Measurements from ENCODE around the gene IL17RE. TPM values are rescaled to one million over a fixed set of nuclear protein-coding genes. Genes with fewer than 3 reads are reported as not detected.

The IL17RE gene
- total and polyA plus RNA-seq, 2 of the 13 experiments (the other 11 are each of a cell fraction or from before 2014, with no cell fraction given), result 14.5 to 24.1 TPM

DNA sequence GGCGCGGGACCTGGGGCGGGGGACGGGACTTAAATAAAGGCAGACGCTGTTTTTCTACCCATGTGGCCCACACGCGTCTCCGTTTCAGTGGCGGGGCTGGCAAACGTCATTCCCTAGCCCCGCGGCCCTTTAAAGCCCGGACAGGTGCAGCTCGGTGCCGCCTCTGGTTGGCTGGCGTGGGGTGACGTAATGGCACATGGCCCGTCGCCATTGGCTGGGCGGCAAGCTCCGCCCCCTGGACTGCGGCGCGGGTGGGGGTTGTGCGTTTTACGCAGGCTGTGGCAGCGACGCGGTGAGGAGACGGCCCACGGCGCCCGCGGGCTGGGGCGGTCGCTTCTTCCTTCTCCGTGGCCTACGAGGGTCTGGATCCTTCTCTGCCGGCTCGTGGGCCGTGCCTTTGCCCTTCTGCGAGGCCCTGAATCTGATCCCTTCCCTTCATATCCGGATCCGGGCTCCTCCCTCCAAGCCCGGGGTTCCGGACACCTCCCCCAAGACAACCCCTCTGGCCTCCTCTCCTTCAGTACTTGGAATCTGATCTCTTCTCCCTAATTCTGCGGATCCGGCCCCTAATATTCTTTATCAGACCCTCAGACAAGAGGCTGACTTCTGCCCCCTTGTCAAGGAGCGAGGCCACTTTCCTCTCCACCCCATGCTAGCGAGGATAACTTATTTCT is 31.1 kb downstream of the IL17RE start, which contains the start of gene CRELD1 (continued):
- TF ChIP-seq, protein P1, sequence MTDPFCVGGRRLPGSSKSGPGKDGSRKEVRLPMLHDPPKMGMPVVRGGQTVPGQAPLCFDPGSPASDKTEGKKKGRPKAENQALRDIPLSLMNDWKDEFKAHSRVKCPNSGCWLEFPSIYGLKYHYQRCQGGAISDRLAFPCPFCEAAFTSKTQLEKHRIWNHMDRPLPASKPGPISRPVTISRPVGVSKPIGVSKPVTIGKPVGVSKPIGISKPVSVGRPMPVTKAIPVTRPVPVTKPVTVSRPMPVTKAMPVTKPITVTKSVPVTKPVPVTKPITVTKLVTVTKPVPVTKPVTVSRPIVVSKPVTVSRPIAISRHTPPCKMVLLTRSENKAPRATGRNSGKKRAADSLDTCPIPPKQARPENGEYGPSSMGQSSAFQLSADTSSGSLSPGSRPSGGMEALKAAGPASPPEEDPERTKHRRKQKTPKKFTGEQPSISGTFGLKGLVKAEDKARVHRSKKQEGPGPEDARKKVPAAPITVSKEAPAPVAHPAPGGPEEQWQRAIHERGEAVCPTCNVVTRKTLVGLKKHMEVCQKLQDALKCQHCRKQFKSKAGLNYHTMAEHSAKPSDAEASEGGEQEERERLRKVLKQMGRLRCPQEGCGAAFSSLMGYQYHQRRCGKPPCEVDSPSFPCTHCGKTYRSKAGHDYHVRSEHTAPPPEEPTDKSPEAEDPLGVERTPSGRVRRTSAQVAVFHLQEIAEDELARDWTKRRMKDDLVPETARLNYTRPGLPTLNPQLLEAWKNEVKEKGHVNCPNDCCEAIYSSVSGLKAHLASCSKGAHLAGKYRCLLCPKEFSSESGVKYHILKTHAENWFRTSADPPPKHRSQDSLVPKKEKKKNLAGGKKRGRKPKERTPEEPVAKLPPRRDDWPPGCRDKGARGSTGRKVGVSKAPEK (CRISPR knock-in tag; IDR thresholded peaks at IDR 0.05; ENCODE audit: borderline replicate concordance), result no peak
- no peak for TF ChIP-seq CBX1 (IDR thresholded peaks at IDR 0.05; ENCODE audit: low read depth)
- no peak for TF ChIP-seq ZBTB1 (CRISPR knock-in tag; IDR thresholded peaks at IDR 0.05; ENCODE audit: borderline replicate concordance)
- TF ChIP-seq RFXAP (CRISPR knock-in tag; IDR thresholded peaks at IDR 0.05; ENCODE audit: borderline replicate concordance), result peak; percentile 89; the same call in 1 of the 2 replicates
- peak; percentile 22 for TF ChIP-seq TBL1XR1 (IDR thresholded peaks at IDR 0.05; ENCODE audit: borderline replicate concordance, low read length, partially characterized antibody)
- TF ChIP-seq ZMYM3 (CRISPR knock-in tag; IDR thresholded peaks at IDR 0.05), result no peak
- TF ChIP-seq CREM (IDR thresholded peaks at IDR 0.05), result peak; percentile 80
- 0 out of 2 replicates have a peak, but pooled peaks have one; percentile 15 for TF ChIP-seq CREM (CRISPR knock-in tag; IDR thresholded peaks at IDR 0.05)
- TF ChIP-seq, protein P2, sequence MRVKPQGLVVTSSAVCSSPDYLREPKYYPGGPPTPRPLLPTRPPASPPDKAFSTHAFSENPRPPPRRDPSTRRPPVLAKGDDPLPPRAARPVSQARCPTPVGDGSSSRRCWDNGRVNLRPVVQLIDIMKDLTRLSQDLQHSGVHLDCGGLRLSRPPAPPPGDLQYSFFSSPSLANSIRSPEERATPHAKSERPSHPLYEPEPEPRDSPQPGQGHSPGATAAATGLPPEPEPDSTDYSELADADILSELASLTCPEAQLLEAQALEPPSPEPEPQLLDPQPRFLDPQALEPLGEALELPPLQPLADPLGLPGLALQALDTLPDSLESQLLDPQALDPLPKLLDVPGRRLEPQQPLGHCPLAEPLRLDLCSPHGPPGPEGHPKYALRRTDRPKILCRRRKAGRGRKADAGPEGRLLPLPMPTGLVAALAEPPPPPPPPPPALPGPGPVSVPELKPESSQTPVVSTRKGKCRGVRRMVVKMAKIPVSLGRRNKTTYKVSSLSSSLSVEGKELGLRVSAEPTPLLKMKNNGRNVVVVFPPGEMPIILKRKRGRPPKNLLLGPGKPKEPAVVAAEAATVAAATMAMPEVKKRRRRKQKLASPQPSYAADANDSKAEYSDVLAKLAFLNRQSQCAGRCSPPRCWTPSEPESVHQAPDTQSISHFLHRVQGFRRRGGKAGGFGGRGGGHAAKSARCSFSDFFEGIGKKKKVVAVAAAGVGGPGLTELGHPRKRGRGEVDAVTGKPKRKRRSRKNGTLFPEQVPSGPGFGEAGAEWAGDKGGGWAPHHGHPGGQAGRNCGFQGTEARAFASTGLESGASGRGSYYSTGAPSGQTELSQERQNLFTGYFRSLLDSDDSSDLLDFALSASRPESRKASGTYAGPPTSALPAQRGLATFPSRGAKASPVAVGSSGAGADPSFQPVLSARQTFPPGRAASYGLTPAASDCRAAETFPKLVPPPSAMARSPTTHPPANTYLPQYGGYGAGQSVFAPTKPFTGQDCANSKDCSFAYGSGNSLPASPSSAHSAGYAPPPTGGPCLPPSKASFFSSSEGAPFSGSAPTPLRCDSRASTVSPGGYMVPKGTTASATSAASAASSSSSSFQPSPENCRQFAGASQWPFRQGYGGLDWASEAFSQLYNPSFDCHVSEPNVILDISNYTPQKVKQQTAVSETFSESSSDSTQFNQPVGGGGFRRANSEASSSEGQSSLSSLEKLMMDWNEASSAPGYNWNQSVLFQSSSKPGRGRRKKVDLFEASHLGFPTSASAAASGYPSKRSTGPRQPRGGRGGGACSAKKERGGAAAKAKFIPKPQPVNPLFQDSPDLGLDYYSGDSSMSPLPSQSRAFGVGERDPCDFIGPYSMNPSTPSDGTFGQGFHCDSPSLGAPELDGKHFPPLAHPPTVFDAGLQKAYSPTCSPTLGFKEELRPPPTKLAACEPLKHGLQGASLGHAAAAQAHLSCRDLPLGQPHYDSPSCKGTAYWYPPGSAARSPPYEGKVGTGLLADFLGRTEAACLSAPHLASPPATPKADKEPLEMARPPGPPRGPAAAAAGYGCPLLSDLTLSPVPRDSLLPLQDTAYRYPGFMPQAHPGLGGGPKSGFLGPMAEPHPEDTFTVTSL (CRISPR knock-in tag; IDR thresholded peaks at IDR 0.05; ENCODE audit: borderline replicate concordance), result no peak
- TF ChIP-seq KDM3A (CRISPR knock-in tag; IDR thresholded peaks at IDR 0.05; ENCODE audit: low read depth), result no peak
- no peak for TF ChIP-seq PHB2 (IDR thresholded peaks at IDR 0.05; ENCODE audit: partially characterized antibody)
- TF ChIP-seq CENPT (CRISPR knock-in tag; IDR thresholded peaks at IDR 0.05; ENCODE audit: low read depth), result no peak
- no peak for TF ChIP-seq ZNF12 (CRISPR knock-in tag; IDR thresholded peaks at IDR 0.05)
- TF ChIP-seq YY1 (IDR thresholded peaks at IDR 0.05; ENCODE audit: insufficient read depth, insufficient replicate concordance, low read depth, low read length), result no peak
- TF ChIP-seq, protein P3, sequence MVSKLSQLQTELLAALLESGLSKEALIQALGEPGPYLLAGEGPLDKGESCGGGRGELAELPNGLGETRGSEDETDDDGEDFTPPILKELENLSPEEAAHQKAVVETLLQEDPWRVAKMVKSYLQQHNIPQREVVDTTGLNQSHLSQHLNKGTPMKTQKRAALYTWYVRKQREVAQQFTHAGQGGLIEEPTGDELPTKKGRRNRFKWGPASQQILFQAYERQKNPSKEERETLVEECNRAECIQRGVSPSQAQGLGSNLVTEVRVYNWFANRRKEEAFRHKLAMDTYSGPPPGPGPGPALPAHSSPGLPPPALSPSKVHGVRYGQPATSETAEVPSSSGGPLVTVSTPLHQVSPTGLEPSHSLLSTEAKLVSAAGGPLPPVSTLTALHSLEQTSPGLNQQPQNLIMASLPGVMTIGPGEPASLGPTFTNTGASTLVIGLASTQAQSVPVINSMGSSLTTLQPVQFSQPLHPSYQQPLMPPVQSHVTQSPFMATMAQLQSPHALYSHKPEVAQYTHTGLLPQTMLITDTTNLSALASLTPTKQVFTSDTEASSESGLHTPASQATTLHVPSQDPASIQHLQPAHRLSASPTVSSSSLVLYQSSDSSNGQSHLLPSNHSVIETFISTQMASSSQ (IDR thresholded peaks at IDR 0.05; ENCODE audit: low read depth), result no peak
- TF ChIP-seq, protein P3 (CRISPR knock-in tag; IDR thresholded peaks at IDR 0.05; ENCODE audit: borderline replicate concordance), result no peak

Measured in HepG2 (cell line).